MG63 (cell line): Measurements from ENCODE around the gene TENM4. TPM values are rescaled to one million over a fixed set of nuclear protein-coding genes. Genes with fewer than 3 reads are reported as not detected.

Experiments
- DNase-seq: peaks from one replicate; pipeline ENCODE4 v3.0.0-alpha.2; 2020
- H3K27me3 ChIP-seq: fragments of 250-450 bp; sonication (Bioruptor Pico); 2 replicates; pipeline ENCODE4 v1.5.1; 2020; ENCODE audit warnings: mild to moderate bottlenecking, moderate library complexity
- H3K36me3 ChIP-seq: fragments of 250-450 bp; sonication (Bioruptor Pico); 2 replicates; pipeline ENCODE4 v1.5.1; 2020; ENCODE audit warnings: mild to moderate bottlenecking, moderate library complexity
- H3K4me3 ChIP-seq: fragments of 250-450 bp; sonication (Bioruptor Pico); 2 replicates; pipeline ENCODE4 v1.5.1; 2020; ENCODE audit warnings: mild to moderate bottlenecking, moderate library complexity
- H3K9me3 ChIP-seq: fragments of 250-450 bp; sonication (Bioruptor Pico); 2 replicates; pipeline ENCODE4 v1.5.1; 2020; ENCODE audit warnings: mild to moderate bottlenecking, moderate library complexity
- total RNA-seq: library from RNA; depleted of rRNA; stranded (reverse); fragments of >200 nt; shearing (Covaris generic); gene quantifications from 2 replicates; pipeline ENCODE4 v1.2.3, GENCODE V29; 2014; ENCODE audit warnings: low replicate concordance

TENM4 gene
- total RNA-seq, 1 experiment from 2014 or later, result not detected

DNA sequence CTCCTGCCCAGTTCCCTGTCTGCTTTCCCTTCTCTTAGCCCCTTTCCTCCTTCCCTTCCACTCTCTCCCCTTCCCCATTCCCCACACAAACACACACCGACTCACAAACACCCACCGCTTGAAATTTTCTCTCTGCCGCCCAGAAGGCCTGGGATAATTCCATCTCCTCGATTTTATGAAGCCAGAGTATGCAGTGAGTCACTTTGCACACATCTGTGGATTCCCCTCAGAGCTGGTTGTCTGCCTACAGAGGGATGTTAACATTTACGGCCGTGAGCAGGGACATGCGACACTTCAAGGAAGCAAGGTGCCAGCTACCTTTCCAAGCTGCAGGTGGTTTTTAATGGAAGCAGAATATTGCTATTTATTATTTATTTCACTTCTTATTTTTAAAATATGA is 332.0 kb downstream of the TENM4 start:
- DNase-seq, result no peak
- Histone ChIP-seq H3K4me3 (no peak overlapping the region), H3K36me3 (no peaks in the 10 kb centered on the region), H3K27me3 (no peaks in the 10 kb centered on the region), H3K9me3 (no peaks in the 10 kb centered on the region)

DNA sequence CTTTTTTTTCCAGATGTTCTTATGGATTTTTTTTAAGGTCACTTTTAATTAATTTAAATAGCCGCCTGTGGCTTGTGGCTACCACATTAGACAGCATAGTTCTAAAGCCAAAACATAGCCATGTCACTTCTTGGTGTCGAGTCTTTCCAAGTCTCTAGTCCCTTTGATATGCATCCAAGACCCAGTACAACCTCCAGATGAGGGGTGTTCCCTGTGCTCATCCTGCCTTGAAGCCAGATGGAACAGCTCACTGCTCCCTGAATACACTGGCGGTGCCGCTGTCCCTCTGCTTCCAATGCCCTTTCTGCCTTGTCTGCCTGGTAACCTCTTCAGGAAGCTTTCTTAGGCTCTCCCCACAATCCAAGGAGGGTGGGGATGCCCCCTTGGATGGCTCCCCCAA is 338.0 kb downstream of the TENM4 start:
- H3K27me3 ChIP-seq, result no peaks in the 10 kb centered on the region
- DNase-seq, result no peak
- no peaks in the 10 kb centered on the region for H3K36me3 ChIP-seq
- no peaks in the 10 kb centered on the region for H3K9me3 ChIP-seq
- no peak overlapping the region for H3K4me3 ChIP-seq

DNA sequence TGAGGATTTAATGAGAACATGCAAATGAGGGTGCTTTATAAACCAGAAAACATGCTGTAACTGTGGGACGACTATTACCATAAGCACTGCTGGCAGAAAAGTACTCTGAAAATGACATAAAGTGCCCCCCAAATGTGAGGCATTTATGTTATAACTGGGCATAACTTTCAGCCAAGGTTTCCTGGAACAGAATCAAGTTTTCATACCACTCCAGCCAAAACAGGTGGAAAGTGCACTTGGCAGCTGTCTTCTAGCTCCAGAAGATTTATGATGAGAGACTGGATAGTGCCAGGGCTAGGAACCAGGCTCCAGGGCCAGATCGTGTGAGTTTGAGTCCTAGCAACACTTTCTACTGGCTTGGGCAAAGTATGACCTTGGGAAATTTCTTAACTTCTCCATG is 339.2 kb downstream of the TENM4 start:
- H3K9me3 ChIP-seq, result no peaks in the 10 kb centered on the region
- H3K27me3 ChIP-seq, result no peaks in the 10 kb centered on the region
- H3K4me3 ChIP-seq, result no peak overlapping the region
- no peak for DNase-seq
- no peaks in the 10 kb centered on the region for H3K36me3 ChIP-seq

DNA sequence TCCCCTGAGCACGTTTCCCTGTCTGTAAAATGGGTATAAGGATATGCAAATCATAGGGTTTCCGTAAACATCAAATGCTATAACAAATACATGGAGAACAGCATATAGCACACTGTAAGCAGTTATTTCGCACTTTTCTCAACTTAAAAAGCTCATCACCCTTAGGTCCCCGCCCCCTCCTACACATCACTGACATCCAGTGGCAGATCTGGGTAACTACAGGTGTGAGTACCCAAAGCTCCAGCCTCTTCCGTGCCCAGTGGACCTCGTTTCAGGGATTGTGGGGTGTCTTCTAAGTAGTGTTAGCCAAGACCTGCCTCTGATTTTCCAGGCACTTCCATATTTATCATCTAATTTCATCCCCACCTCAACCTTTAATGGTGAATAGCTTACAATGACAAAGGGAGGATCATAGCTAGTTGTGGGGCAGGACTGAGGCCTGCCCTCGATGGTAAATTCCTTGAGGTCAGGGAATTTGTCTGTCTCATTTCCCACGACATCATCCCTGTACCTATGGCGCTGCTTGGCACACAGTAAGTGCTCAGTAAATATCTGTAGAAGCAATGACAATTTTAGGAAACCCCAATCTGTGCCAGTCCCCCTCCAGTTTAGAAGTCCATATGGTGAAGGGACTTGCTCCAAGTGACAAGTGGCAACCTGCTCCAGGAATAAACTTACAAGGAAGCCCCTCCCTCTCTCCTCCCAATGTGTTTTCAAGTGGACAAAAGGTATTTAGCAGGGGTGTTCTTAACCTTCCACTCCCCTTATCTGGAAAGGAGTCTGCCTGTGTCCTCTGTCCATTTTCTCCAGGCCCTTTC is 340.5 kb downstream of the TENM4 start:
- H3K36me3 ChIP-seq, result no peaks in the 10 kb centered on the region
- no peaks in the 10 kb centered on the region for H3K27me3 ChIP-seq
- H3K9me3 ChIP-seq, result no peaks in the 10 kb centered on the region
- DNase-seq, result peak; percentile 30
- H3K4me3 ChIP-seq, result no peak overlapping the region

DNA sequence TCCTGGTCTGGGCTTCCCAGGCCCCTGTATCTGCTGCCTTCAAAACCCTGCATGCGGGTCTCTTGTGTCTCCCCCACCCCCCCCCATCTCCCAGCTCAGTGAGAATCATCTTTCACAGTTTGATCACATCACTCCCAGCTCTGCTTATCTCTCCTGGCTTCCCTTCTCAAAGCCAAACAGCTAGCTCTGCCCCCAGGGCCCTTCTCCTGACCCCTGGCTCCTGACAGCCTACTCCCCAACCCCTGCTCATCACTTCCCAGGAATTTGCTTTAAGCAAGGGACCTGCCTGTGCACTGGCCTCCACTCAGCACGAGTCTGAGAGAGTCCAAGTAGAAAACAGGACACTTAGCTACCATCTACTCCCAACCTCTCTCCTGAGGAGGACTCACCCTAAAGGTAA is 342.7 kb downstream of the TENM4 start:
- H3K4me3 ChIP-seq, result no peak overlapping the region
- H3K27me3 ChIP-seq, result no peaks in the 10 kb centered on the region

DNA sequence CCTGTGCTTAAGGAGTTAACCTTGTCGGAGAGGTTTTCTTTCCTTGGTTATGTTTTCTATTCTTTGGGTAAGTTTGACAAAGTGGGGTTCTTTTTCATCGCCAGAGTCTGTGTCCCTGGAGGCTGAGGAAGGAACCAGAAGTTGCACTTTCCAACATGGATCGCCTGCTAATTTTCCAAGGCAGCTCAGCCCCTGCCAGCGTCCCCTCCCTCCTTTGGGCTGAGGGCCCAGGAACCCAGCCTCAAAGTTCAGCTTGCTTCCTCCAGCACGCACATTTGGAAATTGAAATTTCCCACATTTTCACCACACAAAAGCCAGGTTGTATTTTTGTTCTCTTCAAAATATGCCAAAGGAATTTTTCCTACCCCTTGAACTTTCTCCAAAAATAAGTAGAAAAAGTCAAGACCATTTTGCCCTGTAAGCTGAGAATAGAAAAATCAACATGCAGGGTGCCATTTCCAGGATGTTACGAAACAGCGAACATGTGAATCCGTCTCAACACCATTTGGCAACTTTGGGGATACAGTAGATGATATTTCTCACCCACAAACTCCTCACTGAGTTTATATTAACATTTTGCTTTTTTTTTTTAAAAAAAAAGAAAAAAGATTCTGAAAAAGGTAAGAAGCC is 343.5 kb downstream of the TENM4 start:
- no peaks in the 10 kb centered on the region for H3K27me3 ChIP-seq
- no peaks in the 10 kb centered on the region for H3K9me3 ChIP-seq
- no peaks in the 10 kb centered on the region for H3K36me3 ChIP-seq
- H3K4me3 ChIP-seq, result no peak overlapping the region
- no peak for DNase-seq

More for the DNA sequence above, 342.7 kb downstream of the TENM4 start:
- no peak for DNase-seq
- H3K9me3 ChIP-seq, result no peaks in the 10 kb centered on the region
- H3K36me3 ChIP-seq, result no peaks in the 10 kb centered on the region

DNA sequence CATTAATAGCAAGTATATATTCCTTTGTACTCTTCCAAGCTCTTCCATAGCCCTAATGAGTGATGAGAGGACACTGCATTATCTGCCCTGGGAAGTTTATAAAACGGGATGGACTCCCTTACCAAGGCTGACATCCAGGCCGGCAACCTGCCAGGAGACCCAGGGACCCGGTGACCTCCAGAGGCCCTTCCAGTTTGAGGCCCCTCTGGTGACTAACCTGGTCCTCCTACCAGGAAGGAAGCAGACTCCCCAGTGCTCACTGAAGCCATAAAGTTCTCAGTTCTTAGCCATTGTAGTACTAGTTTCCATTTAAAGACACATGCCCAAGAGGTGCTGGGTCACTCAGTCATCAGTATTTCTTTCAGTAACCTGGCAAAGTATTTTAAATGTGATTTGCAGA is 345.4 kb downstream of the TENM4 start:
- DNase-seq, result no peak
- no peaks in the 10 kb centered on the region for H3K9me3 ChIP-seq
- no peaks in the 10 kb centered on the region for H3K36me3 ChIP-seq
- no peaks in the 10 kb centered on the region for H3K27me3 ChIP-seq
- no peak overlapping the region for H3K4me3 ChIP-seq

DNA sequence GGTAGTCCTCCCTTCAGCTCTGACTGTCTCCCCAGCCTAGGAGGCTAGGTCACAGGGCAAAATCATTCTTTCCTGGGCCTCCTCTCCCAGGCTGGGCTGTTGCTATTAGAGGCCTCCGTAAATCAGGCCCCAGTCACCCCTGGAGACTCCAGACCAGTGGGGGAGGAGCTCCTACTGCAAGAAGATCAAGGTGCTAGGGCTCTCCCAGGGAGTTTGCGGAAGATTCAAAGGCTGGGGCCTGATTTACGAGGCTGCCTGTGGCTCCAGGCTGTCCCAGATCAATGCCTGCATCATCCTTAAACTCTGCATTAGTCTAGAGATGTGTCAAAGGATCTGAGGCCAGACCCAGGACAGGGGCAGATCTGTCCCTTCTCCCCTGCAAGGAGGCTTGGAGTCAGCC is 346.2 kb downstream of the TENM4 start:
- Histone ChIP-seq H3K27me3 (no peaks in the 10 kb centered on the region), H3K4me3 (no peak overlapping the region), H3K36me3 (no peaks in the 10 kb centered on the region), H3K9me3 (no peaks in the 10 kb centered on the region)
- no peak for DNase-seq

DNA sequence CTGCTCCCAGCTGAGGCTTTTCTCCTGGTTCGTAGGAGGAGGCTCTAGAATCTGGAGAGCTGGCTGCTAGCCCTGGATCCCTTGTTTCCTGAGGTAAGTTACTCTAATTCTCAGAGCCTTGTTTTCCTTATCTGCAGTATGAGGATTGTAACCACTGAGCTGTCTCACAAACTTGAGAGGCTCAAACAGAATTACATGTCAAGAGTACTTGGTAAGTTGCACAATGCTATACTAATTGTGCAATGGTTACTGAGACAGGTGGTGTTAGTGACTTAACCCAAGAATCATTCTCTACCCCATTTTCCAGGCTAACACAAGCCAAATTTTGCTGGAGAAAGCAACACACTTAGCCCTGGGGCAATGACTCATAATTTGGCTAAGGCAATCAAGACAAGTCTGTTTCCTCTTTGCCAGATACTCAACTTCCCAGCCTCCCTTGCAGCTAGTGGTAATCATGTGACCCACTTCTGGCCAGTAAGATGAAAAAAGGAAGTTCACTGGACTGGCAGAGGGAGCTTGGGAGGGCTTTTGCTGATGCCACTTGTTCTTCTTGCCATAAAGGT is 348.0 kb downstream of the TENM4 start:
- peak; percentile 88 for DNase-seq
- Histone ChIP-seq H3K36me3 (no peaks in the 10 kb centered on the region), H3K9me3 (no peaks in the 10 kb centered on the region), H3K27me3 (no peaks in the 10 kb centered on the region), H3K4me3 (no peak overlapping the region)

DNA sequence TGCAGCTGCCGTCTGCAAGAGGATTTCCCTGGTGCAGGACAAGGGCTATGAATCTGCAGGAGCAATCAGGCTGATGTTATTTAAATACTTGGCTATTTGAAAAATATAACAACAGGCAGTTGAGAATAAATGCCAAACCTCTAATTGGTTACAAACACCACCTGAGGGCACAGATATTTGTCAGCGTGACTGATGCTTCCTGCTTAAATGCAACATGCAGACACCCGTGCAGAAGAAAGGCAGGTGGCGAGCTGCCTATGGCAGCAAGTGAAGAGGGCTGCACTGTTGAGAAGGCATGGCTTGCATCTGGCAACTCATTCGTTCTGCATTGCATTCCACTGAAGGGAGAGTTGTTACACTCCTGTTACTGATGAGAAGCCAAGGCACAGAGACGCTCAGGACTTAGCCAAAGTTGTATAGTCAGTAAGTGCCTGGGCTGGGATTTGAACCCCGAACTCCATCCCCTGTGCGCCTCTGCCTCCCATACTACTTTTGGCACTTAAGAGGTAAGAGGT is 350.6 kb downstream of the TENM4 start:
- no peak for DNase-seq
- Histone ChIP-seq H3K36me3 (no peaks in the 10 kb centered on the region), H3K9me3 (no peaks in the 10 kb centered on the region)

DNA sequence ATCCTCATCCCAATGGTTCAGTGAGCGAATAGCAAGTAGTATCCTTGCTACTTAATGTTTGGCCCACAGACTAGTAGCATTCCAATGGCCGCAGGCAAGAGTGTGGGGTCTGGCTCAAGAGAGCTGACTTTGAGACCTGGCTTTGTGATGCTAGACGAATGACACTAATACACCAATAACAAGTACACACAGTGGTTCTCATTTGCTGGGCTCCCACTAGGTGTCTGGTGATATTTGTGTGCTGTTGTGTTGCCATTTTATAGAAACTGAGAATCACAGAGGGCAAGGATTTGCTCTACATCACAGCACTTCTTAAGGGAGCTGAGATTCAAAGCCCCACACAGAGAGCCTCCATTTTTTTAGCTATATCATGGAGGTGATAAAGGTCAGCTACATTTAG is 351.2 kb downstream of the TENM4 start:
- Histone ChIP-seq H3K4me3 (no peak overlapping the region), H3K36me3 (no peaks in the 10 kb centered on the region), H3K27me3 (no peaks in the 10 kb centered on the region), H3K9me3 (no peaks in the 10 kb centered on the region)
- DNase-seq, result no peak

More for the DNA sequence above, 350.6 kb downstream of the TENM4 start:
- Histone ChIP-seq H3K27me3 (no peaks in the 10 kb centered on the region), H3K4me3 (no peak overlapping the region)

DNA sequence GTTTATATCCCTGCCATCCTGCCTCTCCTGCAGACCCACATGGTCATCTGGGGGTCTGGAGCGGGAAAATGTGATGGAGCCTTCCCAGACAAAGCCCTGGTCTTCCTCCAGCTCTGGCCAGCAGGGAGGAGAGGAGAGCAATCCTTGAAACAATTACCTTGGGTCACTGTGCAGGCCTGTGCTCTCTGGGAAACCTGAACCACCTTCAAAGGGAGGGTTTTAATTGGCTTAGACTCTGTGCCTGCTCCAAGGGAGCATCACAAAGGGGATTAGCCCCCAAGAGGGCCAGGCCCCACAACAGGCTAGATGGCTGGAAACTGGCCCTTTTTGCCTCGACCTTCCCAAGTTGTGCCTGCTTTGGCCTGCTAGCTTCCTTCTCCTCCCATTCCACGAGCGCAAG is 351.9 kb downstream of the TENM4 start:
- no peak for DNase-seq
- Histone ChIP-seq H3K9me3 (no peaks in the 10 kb centered on the region), H3K4me3 (no peak overlapping the region), H3K27me3 (no peaks in the 10 kb centered on the region), H3K36me3 (no peaks in the 10 kb centered on the region)

DNA sequence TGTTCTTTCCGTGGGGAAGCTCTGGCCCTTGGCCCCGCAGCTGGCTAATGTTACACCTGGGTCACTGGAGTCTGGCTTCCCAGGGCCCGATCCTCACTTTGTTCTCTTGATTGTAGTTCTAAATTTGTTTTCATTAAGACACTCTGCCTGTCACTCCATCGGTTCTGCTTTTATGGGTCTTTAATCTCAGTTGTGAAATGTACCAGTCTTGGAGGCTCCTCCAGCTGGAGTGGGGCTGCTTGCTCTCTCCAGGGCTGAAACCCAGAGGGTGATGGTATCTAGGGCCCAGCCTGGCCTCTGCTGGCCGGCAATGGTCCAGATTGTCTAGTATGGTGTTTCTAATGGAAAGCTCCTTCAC is 352.9 kb downstream of the TENM4 start:
- no peak for DNase-seq
- no peaks in the 10 kb centered on the region for H3K27me3 ChIP-seq
- no peak overlapping the region for H3K4me3 ChIP-seq
- H3K9me3 ChIP-seq, result no peaks in the 10 kb centered on the region
- H3K36me3 ChIP-seq, result no peaks in the 10 kb centered on the region

DNA sequence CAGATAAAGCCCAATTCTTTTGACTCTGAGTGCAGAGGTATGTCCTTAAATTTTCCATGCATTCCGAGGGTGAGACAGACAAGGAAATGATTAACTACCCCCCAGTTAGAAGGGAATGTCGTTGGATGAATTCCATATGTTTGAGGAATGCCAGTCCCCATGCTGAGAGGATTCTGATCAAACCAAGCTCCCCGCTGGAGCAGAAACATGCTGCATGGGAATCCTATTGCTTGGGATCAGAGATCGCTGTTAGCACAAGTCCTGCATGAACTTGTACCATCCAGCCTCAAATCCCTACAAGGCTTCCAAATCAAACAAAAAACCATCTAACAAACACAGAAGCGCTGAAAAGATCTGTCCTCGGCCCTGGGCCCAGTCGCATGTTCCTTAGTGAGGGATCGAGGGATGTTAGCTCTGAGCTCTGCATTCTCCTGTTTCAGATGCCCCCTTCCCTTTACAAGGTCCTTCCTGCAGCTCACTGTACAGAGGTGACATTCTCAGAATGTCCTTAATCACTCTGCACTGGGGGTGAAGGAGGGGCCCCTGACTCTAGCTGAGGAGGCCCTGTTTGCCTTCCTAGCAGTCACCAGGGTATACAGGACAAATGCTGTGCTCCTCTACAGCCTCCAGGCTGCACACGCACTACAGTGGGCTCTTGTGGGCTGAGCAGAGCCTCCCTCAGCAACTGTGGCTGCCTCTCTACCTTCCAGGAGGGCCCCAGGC is 353.4 kb downstream of the TENM4 start:
- no peaks in the 10 kb centered on the region for H3K36me3 ChIP-seq
- H3K27me3 ChIP-seq, result no peaks in the 10 kb centered on the region
- no peaks in the 10 kb centered on the region for H3K9me3 ChIP-seq
- DNase-seq, result peak; percentile 20
- H3K4me3 ChIP-seq, result no peak overlapping the region

DNA sequence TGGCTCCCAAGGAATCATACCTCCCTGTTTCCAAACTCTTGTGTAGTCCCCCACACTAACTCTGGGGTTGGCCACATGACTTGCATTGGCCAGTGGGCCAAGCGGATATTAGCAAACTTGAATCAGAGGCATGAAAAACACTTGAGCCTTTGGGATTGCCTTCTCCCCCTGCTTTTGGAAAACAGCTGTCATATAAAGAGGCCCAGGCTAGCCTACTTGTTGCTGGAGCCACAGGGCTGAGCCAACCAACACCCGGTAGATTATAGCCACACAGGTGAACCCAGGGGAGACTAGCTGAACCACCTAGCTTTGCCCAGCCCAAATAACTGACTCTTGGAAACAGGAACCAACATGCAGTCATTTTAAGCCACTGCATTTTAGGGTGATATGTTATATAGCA is 354.8 kb downstream of the TENM4 start:
- no peak for DNase-seq
- Histone ChIP-seq H3K27me3 (no peaks in the 10 kb centered on the region), H3K36me3 (no peaks in the 10 kb centered on the region), H3K9me3 (no peaks in the 10 kb centered on the region), H3K4me3 (no peak overlapping the region)

DNA sequence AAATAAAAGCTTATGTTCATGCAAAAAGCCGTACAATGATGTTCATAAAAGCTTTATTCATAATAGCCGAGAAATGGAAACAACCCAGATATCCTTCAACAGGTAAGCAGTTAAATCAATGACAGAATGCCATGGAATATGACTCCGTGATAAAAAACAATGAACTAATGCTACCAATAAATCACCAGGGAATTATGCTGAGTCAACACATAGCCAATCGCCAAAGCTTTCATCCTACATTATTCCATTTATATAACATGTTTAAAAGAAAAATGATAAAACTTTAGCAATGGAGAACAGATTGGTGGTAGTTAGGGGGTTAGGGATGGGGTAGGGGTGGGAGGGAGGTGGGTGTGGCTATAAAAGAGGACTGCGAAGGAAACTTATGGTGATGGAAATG is 356.4 kb downstream of the TENM4 start:
- H3K27me3 ChIP-seq, result no peaks in the 10 kb centered on the region
- H3K4me3 ChIP-seq, result no peak overlapping the region
- H3K36me3 ChIP-seq, result no peaks in the 10 kb centered on the region
- DNase-seq, result no peak
- H3K9me3 ChIP-seq, result no peaks in the 10 kb centered on the region

DNA sequence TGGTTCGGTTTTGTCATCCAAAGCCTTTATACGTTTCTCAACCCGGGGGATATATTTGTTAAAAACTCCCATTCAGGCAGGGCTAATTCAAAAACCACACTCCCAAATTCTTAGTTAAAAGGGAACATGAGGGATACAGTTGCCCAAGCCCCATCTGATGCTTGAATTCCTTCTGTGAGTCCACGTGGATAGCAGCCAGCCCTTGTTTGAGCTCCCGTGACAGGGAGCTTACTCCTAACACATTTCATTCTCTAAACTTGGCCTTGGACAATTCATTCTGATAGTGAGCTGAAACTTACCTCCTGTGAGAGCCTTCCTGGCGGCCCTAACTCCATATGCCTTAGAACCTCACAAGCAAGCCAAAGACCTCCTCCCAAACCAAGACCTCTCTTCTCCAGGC is 357.5 kb downstream of the TENM4 start:
- Histone ChIP-seq H3K4me3 (no peak overlapping the region), H3K27me3 (no peaks in the 10 kb centered on the region), H3K9me3 (no peaks in the 10 kb centered on the region), H3K36me3 (no peaks in the 10 kb centered on the region)
- no peak for DNase-seq
